ENCODE measurements around the gene ZNF385A. TPM values are rescaled to one million over a fixed set of nuclear protein-coding genes. Genes with fewer than 3 reads are reported as not detected.
"Not testable (repeated sequence)": the region's sequence is repeated elsewhere in the genome, so short reads cannot be mapped to it uniquely, and the experiment has no call there.

The ZNF385A gene
- total RNA-seq, 2 experiments from 2014 or later, result 3.8 to 4.7 TPM

GRCh38 chr12:54355104-54355815, 29.3 kb downstream of the ZNF385A start:
- Mint-ChIP-seq H3K4me1 (ENCODE audit: low read depth) (peaks cover 18% of the 10 kb centered on the region), H3K27me3 (no peaks in the 10 kb centered on the region), H3K4me3 (peak overlapping the region; percentile 8), H3K36me3 (ENCODE audit: low read depth) (peaks cover 24% of the 10 kb centered on the region), H3K27ac (peak overlapping the region; percentile 7), H3K9me3 (no peaks in the 10 kb centered on the region)
- intact Hi-C loops (cut with DNase I, micrococcal nuclease), result no loop called here
- no peak overlapping the region for H3K4me3 ChIP-seq (ENCODE audit: low read length)
- H3K4me1 ChIP-seq (ENCODE audit: insufficient read depth, low read length), result peaks cover 40% of the 10 kb centered on the region
- no peak overlapping the region for H3K27ac ChIP-seq (ENCODE audit: low read depth in 1 of 2, low read length in 2 of 2)
- ChIA-PET POLR2A (no interaction called here), CTCF (no interaction called here)
- no peak for ATAC-seq (ENCODE audit: poor library complexity)
- no peaks in the 10 kb centered on the region for H3K9me3 ChIP-seq (ENCODE audit: control insufficient read depth in 1 of 2, insufficient read depth in 1 of 2, low read length in 2 of 2)
- H3K27me3 ChIP-seq (ENCODE audit: control insufficient read depth in 1 of 2, insufficient read depth in 2 of 2, low read length in 2 of 2), result no peaks in the 10 kb centered on the region
- H3K36me3 ChIP-seq (ENCODE audit: insufficient read depth, low read length), result peaks cover 13% of the 10 kb centered on the region
- no peak for DNase-seq
- no peak for TF ChIP-seq CTCF (IDR thresholded peaks at IDR 0.05)

DNA sequence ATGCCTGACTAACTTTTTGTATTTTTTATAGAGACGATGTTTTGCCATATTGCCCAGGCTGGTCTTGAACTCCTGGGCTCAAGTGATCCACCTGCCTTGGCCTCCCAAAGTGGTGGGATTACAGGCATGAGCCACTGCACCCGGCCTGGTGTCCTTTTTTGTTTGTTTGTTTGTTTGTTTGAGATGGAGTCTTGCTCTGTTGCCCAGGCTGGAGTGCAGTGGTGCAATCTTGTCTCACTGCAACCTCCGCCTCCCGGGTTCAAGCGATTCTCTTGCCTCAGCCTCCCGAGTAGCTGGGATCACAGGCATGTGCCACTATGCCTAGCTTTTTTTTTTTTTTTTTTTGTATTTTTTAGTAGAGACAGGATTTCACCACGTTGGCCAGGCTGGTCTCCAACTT, 30.3 kb downstream of the ZNF385A start:
- H3K27me3 Mint-ChIP-seq; ATAC-seq (ENCODE audit: poor library complexity); DNase-seq; H3K27ac ChIP-seq (ENCODE audit: low read depth in 1 of 2, low read length in 2 of 2); H3K27ac Mint-ChIP-seq; intact Hi-C loops (cut with DNase I, micrococcal nuclease); H3K4me3 Mint-ChIP-seq; H3K4me3 ChIP-seq (ENCODE audit: low read length); H3K9me3 Mint-ChIP-seq; H3K9me3 ChIP-seq (ENCODE audit: control insufficient read depth in 1 of 2, insufficient read depth in 1 of 2, low read length in 2 of 2); H3K27me3 ChIP-seq (ENCODE audit: control insufficient read depth in 1 of 2, insufficient read depth in 2 of 2, low read length in 2 of 2): not testable (repeated sequence)
- Histone ChIP-seq H3K4me1 (ENCODE audit: insufficient read depth, low read length) (peaks cover 30% of the 10 kb centered on the region), H3K36me3 (ENCODE audit: insufficient read depth, low read length) (peaks cover 23% of the 10 kb centered on the region)
- peaks cover 18% of the 10 kb centered on the region for H3K4me1 Mint-ChIP-seq (ENCODE audit: low read depth)
- H3K36me3 Mint-ChIP-seq (ENCODE audit: low read depth), result peaks cover 34% of the 10 kb centered on the region
- CTCF ChIA-PET, result interaction anchor here (0.6 to 1.4 kb wide), 3 partner anchors 14 to 1150 kb away, joined by 3 to 5 read pairs (median 4); no protein-coding TSS in a partner anchor
- POLR2A ChIA-PET, result interaction anchor here (0.8 kb wide), 1 partner anchor 68 kb away, joined by 3 read pairs; no protein-coding TSS in a partner anchor

DNA sequence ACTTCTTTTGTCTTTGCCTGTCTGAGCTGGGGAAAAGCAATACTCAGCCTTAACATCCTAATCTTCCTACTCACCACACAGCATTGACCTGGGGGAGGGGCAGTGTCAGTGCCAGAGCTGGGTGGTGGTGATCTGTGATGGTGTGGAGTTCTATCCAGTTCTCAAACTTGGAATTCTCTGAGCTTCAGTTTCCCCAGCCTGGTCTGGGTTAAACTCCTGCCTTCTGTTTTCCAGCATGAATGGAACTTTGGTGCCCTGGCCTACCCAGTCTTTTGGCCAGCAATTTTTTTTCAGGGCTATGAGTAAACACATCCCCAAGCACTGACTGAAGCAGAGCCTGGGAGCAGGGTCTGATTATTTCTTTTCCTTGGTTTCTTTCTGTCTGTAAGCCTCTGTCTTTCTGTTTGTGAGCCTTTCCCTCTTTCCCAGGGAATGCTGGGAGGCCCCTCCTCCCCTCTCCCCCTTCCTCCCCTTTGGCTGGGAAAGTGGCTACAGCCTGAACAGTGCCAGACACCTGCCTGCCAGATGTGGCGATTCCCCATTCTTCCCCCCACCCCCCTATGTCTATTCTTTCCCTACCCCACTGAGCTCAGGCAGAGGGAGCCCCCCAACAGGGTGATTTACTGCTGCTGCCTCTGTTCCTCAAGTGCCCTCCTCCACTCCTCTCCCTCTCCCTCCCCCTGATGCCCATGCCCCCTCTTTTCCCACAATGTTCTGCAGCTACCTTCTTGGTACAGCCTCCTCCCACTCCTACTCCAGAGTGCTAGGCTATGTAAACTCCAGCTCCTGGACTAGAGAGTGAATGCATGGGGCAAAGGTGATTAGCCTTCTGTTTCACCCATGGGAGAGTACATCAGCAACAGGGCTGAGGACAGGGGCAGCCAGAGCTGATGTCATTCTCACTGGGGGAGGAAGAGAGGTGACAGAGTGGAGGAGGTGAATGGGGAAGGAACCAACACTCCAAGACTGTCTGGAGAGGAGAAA, 31.4 kb downstream of the ZNF385A start:
- H3K9me3 Mint-ChIP-seq, result no peaks in the 10 kb centered on the region
- Histone ChIP-seq H3K9me3 (ENCODE audit: control insufficient read depth in 1 of 2, insufficient read depth in 1 of 2, low read length in 2 of 2) (no peaks in the 10 kb centered on the region), H3K27me3 (ENCODE audit: control insufficient read depth in 1 of 2, insufficient read depth in 2 of 2, low read length in 2 of 2) (no peaks in the 10 kb centered on the region), H3K27ac (ENCODE audit: low read depth in 1 of 2, low read length in 2 of 2) (no peak overlapping the region), H3K4me3 (ENCODE audit: low read length) (no peak overlapping the region), H3K4me1 (ENCODE audit: insufficient read depth, low read length) (peaks cover 25% of the 10 kb centered on the region), H3K36me3 (ENCODE audit: insufficient read depth, low read length) (peaks cover 32% of the 10 kb centered on the region)
- TF ChIP-seq CTCF (IDR thresholded peaks at IDR 0.05), result no peak
- ChIA-PET POLR2A (interaction anchor here (0.6 to 1.6 kb wide), 9 partner anchors 8 to 102 kb away, joined by 3 to 6 read pairs (median 4); partner anchors contain the start of genes CBX5, COPZ1 and HNRNPA1), CTCF (interaction anchor here (0.9 to 1.7 kb wide), 7 partner anchors 16 to 137 kb away, joined by 3 to 6 read pairs (median 3); partner anchors contain the start of gene ZNF385A)
- peak in 1 of 14 experiments; percentile 17 for DNase-seq
- ATAC-seq (ENCODE audit: poor library complexity), result no peak
- H3K4me3 Mint-ChIP-seq, result peak overlapping the region; percentile 86
- intact Hi-C loops (cut with DNase I, micrococcal nuclease), result no loop called here
- H3K36me3 Mint-ChIP-seq (ENCODE audit: low read depth), result peaks cover 43% of the 10 kb centered on the region
- peak overlapping the region; percentile 84 for H3K27ac Mint-ChIP-seq
- H3K4me1 Mint-ChIP-seq (ENCODE audit: low read depth), result peaks cover 18% of the 10 kb centered on the region
- no peaks in the 10 kb centered on the region for H3K27me3 Mint-ChIP-seq

Measured in CD4-positive, alpha-beta T cell (primary cell).